SU-DHL-6 (cell line): ENCODE results near the gene GDAP2.

Experiments used
- CTCF ChIP-seq: fragments of 200-600 bp; sonication (generic); IDR thresholded peaks from one replicate; pipeline ENCODE4 v1.5.1; 2017; ENCODE audit warnings: antibody characterized with exemption, mild to moderate bottlenecking, low read length, moderate library complexity; ENCODE audit not compliant: insufficient read depth, poor library complexity, severe bottlenecking
- EZH2phosphoT487 ChIP-seq: fragments of 200-600 bp; sonication (generic), shearing (Covaris generic); conservative IDR thresholded peaks from 2 replicates; pipeline ENCODE4 v1.6.1; 2018; ENCODE audit warnings: mild to moderate bottlenecking, antibody characterized with exemption, low read length, moderate library complexity, mixed read lengths

DNA sequence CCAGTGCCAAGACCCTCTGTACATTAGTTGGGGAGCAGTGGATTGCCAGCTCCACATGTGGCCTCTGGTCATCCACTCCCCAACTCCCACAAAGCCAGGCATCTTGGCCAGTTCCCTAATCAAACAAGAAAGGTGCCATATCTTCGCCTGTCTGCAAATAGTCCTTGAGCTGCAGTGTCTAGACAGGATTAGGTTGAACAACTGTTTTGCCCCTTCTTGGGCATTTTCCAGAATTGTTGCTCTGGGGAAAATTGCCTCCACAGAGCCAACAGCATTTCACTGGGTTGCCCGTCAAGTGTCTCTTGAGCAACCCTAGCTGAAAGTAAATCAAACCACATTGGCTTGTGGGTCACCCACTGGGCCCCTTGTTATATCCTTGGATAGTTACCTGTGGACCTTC lies 109.3 kb downstream of the GDAP2 start:
- TF ChIP-seq CTCF: no peak
- TF ChIP-seq EZH2phosphoT487: no peak
